PC-3 (cell line): ENCODE data around the gene PTGDS. TPM values are rescaled to one million over a fixed set of nuclear protein-coding genes. Genes with fewer than 3 reads are reported as not detected.
A peak's percentile ranks its signal among the peaks of the same experiment; 100 is the strongest.

Experiments used
- ATAC-seq: fragments of 200-7000 bp; cut with Tn5 transposase; 2 replicates; pipeline ENCODE4 v1.9.1; 2020; ENCODE audit warnings: mild to moderate bottlenecking, moderate library complexity
- BruUV-seq: library from RNA; stranded (reverse); fragments of 400-500 nt; replicated peaks from 2 replicates; lab custom pipeline; 2021; lab: Mats Ljungman, UMichigan
- CTCF ChIA-PET: fragments of 300-600 bp; sonication (Branson Sonifier 250); formaldehyde crosslinking; loops from one replicate; lab custom pipeline; 2022; ENCODE audit warnings: antibody characterized with exemption; lab: Charles Lee
- POLR2A ChIA-PET: fragments of 300-600 bp; sonication (Branson Sonifier 250); formaldehyde crosslinking; loops from one replicate; lab custom pipeline; 2022; ENCODE audit warnings: antibody characterized with exemption; ENCODE audit not compliant: unreplicated experiment; lab: Charles Lee
- DNase-seq: peaks from one replicate; pipeline ENCODE4 v3.0.0-alpha.2; 2015
- H2AFZ ChIP-seq: fragments of 300-600 bp; sonication (generic); 2 replicates; pipeline ENCODE4 v1.6.0; 2016; ENCODE audit warnings: antibody characterized with exemption, low read length
- H3F3A ChIP-seq: fragments of 300-600 bp; sonication (generic); one replicate; pipeline ENCODE4 v1.6.0; 2017; ENCODE audit warnings: antibody characterized with exemption, low read length, control low read depth, mild to moderate bottlenecking; ENCODE audit not compliant: unreplicated experiment
- H3K27ac ChIP-seq: fragments of 300-600 bp; sonication (generic); 2 replicates; pipeline ENCODE4 v1.5.1; 2016; ENCODE audit warnings: mild to moderate bottlenecking, low read length
- H3K27me3 ChIP-seq: fragments of 300-600 bp; sonication (generic); 2 replicates; pipeline ENCODE4 v1.6.1; 2016; ENCODE audit warnings: low read length, mixed read lengths
- H3K36me3 ChIP-seq: fragments of 300-600 bp; sonication (generic); 2 replicates; pipeline ENCODE4 v1.6.1; 2016; ENCODE audit warnings: low read depth, mixed run types, low read length, mixed read lengths
- H3K4me1 ChIP-seq: fragments of 300-600 bp; sonication (generic); 2 replicates; pipeline ENCODE4 v1.5.1; 2016; ENCODE audit warnings: low read length; ENCODE audit not compliant: insufficient read depth
- H3K4me2 ChIP-seq: fragments of 300-600 bp; sonication (generic); 2 replicates; pipeline ENCODE4 v1.6.0; 2016; ENCODE audit warnings: low read length
- H3K4me3 ChIP-seq: fragments of 300-600 bp; sonication (generic); 2 replicates; pipeline ENCODE4 v1.5.1; 2016; ENCODE audit warnings: mild to moderate bottlenecking, low read length, mixed read lengths
- H3K79me2 ChIP-seq: fragments of 300-600 bp; sonication (generic); 2 replicates; pipeline ENCODE4 v1.6.1; 2017; ENCODE audit warnings: low read length, mixed read lengths
- H3K9ac ChIP-seq: fragments of 300-600 bp; sonication (generic); 2 replicates; pipeline ENCODE4 v1.6.0; 2016; ENCODE audit warnings: mild to moderate bottlenecking, low read length
- H3K9me2 ChIP-seq: fragments of 300-600 bp; sonication (generic); replicated peaks from 2 replicates; pipeline ENCODE4 v1.6.1; 2016; ENCODE audit warnings: mixed run types, low read length, mixed read lengths
- H3K9me3 ChIP-seq: fragments of 300-600 bp; sonication (generic); 2 replicates; pipeline ENCODE4 v1.6.1; 2016; ENCODE audit warnings: low read length, mixed read lengths
- H4K20me1 ChIP-seq: fragments of 300-600 bp; sonication (generic); 2 replicates; pipeline ENCODE4 v1.6.1; 2016; ENCODE audit warnings: low read length, mixed read lengths
- EZH2 ChIP-seq: fragments of 300-600 bp; sonication (generic); IDR thresholded peaks from one replicate; pipeline ENCODE4 v1.6.1; 2017; ENCODE audit warnings: antibody characterized with exemption, mild to moderate bottlenecking, low read length; ENCODE audit not compliant: unreplicated experiment
- EZH2phosphoT487 ChIP-seq: fragments of 300-600 bp; sonication (generic); IDR thresholded peaks from 2 replicates; pipeline ENCODE4 v1.6.1; 2018; ENCODE audit warnings: mild to moderate bottlenecking, antibody characterized with exemption, low read length, borderline replicate concordance
- intact Hi-C: fragments of 100-400 bp; cut with micrococcal nuclease; formaldehyde crosslinking; loops from 2 replicates; pipeline ENCODE4 v1.9.0; 2023
- total RNA-seq: library from RNA; depleted of rRNA; stranded (reverse); fragments of >200 nt; gene quantifications from 2 replicates; pipeline ENCODE4 v1.2.3, GENCODE V29; 2014
- TF ChIP-seq, protein P1 (sequence below): fragments of 300-600 bp; sonication (generic); conservative IDR thresholded peaks from 2 replicates; pipeline ENCODE4 v1.5.1; 2017; ENCODE audit warnings: antibody characterized with exemption, low read depth, mild to moderate bottlenecking, low read length

PTGDS gene
- total RNA-seq, 1 experiment from 2014 or later: not detected

- no peaks in the 10 kb centered on the region for H3K27me3 ChIP-seq
- peaks cover 17% of the 10 kb centered on the region; the same call in 1 of the 2 replicates for H3K4me1 ChIP-seq
- no peak for ATAC-seq
- no peaks in the 10 kb centered on the region for H3K36me3 ChIP-seq
- H3F3A ChIP-seq: no peaks in the 10 kb centered on the region
- no peak overlapping the region for H3K9ac ChIP-seq
- BruUV-seq: no TSS peak
- H3K4me2 ChIP-seq: no peak overlapping the region
- no peak overlapping the region for H2AFZ ChIP-seq
- H4K20me1 ChIP-seq: no peaks in the 10 kb centered on the region
- CTCF ChIA-PET: interaction anchor here (0.6 kb wide), 1 partner anchor 102 kb away, joined by 5 read pairs; no protein-coding TSS in a partner anchor
- H3K9me3 ChIP-seq: no peaks in the 10 kb centered on the region
- H3K4me3 ChIP-seq: no peak overlapping the region
- POLR2A ChIA-PET: no interaction called here
- intact Hi-C loops: loop anchor here (5.0 kb wide), 1 partner anchor 123 kb away; no protein-coding TSS in a partner anchor
- peaks cover 12% of the 10 kb centered on the region; the same call in 1 of the 2 replicates for H3K79me2 ChIP-seq
- DNase-seq: no peak
- H3K27ac ChIP-seq: no peak overlapping the region
- TF ChIP-seq EZH2: no peak
- TF ChIP-seq, protein P1, sequence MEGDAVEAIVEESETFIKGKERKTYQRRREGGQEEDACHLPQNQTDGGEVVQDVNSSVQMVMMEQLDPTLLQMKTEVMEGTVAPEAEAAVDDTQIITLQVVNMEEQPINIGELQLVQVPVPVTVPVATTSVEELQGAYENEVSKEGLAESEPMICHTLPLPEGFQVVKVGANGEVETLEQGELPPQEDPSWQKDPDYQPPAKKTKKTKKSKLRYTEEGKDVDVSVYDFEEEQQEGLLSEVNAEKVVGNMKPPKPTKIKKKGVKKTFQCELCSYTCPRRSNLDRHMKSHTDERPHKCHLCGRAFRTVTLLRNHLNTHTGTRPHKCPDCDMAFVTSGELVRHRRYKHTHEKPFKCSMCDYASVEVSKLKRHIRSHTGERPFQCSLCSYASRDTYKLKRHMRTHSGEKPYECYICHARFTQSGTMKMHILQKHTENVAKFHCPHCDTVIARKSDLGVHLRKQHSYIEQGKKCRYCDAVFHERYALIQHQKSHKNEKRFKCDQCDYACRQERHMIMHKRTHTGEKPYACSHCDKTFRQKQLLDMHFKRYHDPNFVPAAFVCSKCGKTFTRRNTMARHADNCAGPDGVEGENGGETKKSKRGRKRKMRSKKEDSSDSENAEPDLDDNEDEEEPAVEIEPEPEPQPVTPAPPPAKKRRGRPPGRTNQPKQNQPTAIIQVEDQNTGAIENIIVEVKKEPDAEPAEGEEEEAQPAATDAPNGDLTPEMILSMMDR: no peak
- no peak for TF ChIP-seq EZH2phosphoT487
- no peaks in the 10 kb centered on the region for H3K9me2 ChIP-seq
These were observed 48.2 kb downstream of the PTGDS start for GRCh38 chr9:137025517-137025966.

DNA sequence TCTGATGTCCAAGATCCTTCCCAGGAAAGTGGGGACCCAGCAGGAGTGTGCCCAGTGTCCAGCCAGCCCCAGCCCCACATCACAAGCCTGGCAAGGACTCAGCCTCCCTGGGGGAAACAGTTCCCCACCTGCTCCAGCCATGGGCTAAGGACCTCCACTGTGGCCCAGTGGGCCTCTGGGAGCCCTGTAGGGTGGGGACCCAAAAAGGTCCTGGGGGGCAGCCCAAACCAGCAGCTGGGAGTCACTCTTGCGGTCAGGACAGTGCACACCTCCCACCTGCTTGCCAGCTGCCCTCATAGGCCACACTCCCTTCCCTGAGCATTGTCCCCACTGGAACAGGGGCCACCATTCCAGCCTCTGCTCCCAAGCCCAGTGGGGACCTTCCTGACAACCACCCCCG is 49.1 kb downstream of the PTGDS start:
- no peak overlapping the region for H3K4me3 ChIP-seq
- H3K4me1 ChIP-seq: peaks cover 17% of the 10 kb centered on the region; the same call in 1 of the 2 replicates
- H3K9me3 ChIP-seq: no peaks in the 10 kb centered on the region
- H3K27ac ChIP-seq: no peak overlapping the region
- BruUV-seq: TSS peak; percentile 27
- ChIA-PET POLR2A (no interaction called here), CTCF (interaction anchor here (0.6 kb wide), 1 partner anchor 101 kb away, joined by 5 read pairs; no protein-coding TSS in a partner anchor)
- H3K9ac ChIP-seq: no peak overlapping the region
- H3F3A ChIP-seq: no peaks in the 10 kb centered on the region
- H3K9me2 ChIP-seq: no peaks in the 10 kb centered on the region
- DNase-seq (no peak), ATAC-seq (no peak)
- intact Hi-C loops: loop anchor here (5.0 kb wide), 1 partner anchor 124 kb away; no protein-coding TSS in a partner anchor
- no peaks in the 10 kb centered on the region for H3K27me3 ChIP-seq
- peaks cover 12% of the 10 kb centered on the region; the same call in 1 of the 2 replicates for H3K79me2 ChIP-seq
- no peaks in the 10 kb centered on the region for H3K36me3 ChIP-seq
- H2AFZ ChIP-seq: no peak overlapping the region
- peak overlapping the region; percentile 80; the same call in 1 of the 2 replicates for H3K4me2 ChIP-seq
- no peaks in the 10 kb centered on the region for H4K20me1 ChIP-seq
- TF ChIP-seq EZH2 (no peak), EZH2phosphoT487 (no peak)
- TF ChIP-seq, protein P1: no peak

DNA sequence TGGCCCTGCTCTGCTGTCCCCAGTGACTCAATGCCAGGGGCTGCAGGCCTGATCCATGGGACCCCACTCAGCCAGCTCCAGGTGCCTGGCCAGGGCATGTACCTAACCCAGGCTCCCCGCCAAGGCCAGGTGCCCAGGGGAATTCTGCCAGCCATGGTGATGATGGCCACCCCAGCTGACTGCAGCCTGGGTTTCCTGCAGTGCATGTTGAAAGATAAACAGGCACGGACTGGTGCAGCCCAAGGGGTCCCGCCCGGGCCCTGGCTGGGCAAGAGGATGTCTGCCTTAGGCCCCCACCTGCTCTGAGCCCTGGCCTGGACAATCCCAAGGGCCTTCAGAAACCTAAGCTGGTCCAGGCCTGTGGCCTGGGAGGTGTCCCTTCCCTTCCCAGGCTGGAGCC is 49.5 kb downstream of the PTGDS start:
- CTCF ChIA-PET: no interaction called here

More for the DNA sequence above, 49.5 kb downstream of the PTGDS start:
- no peaks in the 10 kb centered on the region for H3K9me3 ChIP-seq
- H3K9me2 ChIP-seq: no peaks in the 10 kb centered on the region
- H3K27me3 ChIP-seq: no peaks in the 10 kb centered on the region
- peak overlapping the region; percentile 65 for H3K4me3 ChIP-seq
- H3K4me2 ChIP-seq: peak overlapping the region; percentile 80
- H4K20me1 ChIP-seq: no peaks in the 10 kb centered on the region
- TF ChIP-seq EZH2phosphoT487: no peak
- TF ChIP-seq, protein P1: no peak
- no peak for TF ChIP-seq EZH2
- no peaks in the 10 kb centered on the region for H3F3A ChIP-seq
- no peak overlapping the region for H3K27ac ChIP-seq
- H3K9ac ChIP-seq: no peak overlapping the region
- H3K36me3 ChIP-seq: no peaks in the 10 kb centered on the region
- DNase-seq (no peak), ATAC-seq (no peak)
- H2AFZ ChIP-seq: no peak overlapping the region
- POLR2A ChIA-PET: no interaction called here
- H3K4me1 ChIP-seq: peaks cover 17% of the 10 kb centered on the region; the same call in 1 of the 2 replicates
- intact Hi-C loops: loop anchor here (5.0 kb wide), 1 partner anchor 125 kb away; no protein-coding TSS in a partner anchor
- no TSS peak for BruUV-seq
- H3K79me2 ChIP-seq: peaks cover 12% of the 10 kb centered on the region; the same call in 1 of the 2 replicates
